ENCODE data around the gene CORO2B. TPM values are rescaled to one million over a fixed set of nuclear protein-coding genes. Genes with fewer than 3 reads are reported as not detected.

CORO2B gene
- total RNA-seq, 3 donors from 2014 or later, result 1.3 to 4.7 (median 1.9) TPM

GRCh38 chr15:68637767-68638404, 59.1 kb downstream of the CORO2B start:
- H3K4me1 ChIP-seq (ENCODE audit: low read depth), result no peaks in the 10 kb centered on the region
- no peak overlapping the region for H3K4me3 ChIP-seq
- intact Hi-C loops (cut with DNase I, micrococcal nuclease), result no loop called here
- no peaks in the 10 kb centered on the region for H3K9me3 ChIP-seq
- peak in 2 of 3 donors; percentile 49 to 53 for DNase-seq
- TF ChIP-seq CTCF (IDR thresholded peaks at IDR 0.05), result no peak
- no peaks in the 10 kb centered on the region for H3K36me3 ChIP-seq (ENCODE audit: low read depth)
- ATAC-seq, result peak; percentile 59

GRCh38 chr15:68638953-68639515, 60.2 kb downstream of the CORO2B start:
- intact Hi-C loops (cut with DNase I, micrococcal nuclease), result no loop called here
- Histone ChIP-seq H3K9me3 (no peaks in the 10 kb centered on the region), H3K36me3 (ENCODE audit: low read depth) (no peaks in the 10 kb centered on the region), H3K4me3 (no peak overlapping the region), H3K4me1 (ENCODE audit: low read depth) (no peaks in the 10 kb centered on the region)
- TF ChIP-seq CTCF (IDR thresholded peaks at IDR 0.05), result no peak
- DNase-seq, result no peak
- peak; percentile 11 for ATAC-seq

DNA sequence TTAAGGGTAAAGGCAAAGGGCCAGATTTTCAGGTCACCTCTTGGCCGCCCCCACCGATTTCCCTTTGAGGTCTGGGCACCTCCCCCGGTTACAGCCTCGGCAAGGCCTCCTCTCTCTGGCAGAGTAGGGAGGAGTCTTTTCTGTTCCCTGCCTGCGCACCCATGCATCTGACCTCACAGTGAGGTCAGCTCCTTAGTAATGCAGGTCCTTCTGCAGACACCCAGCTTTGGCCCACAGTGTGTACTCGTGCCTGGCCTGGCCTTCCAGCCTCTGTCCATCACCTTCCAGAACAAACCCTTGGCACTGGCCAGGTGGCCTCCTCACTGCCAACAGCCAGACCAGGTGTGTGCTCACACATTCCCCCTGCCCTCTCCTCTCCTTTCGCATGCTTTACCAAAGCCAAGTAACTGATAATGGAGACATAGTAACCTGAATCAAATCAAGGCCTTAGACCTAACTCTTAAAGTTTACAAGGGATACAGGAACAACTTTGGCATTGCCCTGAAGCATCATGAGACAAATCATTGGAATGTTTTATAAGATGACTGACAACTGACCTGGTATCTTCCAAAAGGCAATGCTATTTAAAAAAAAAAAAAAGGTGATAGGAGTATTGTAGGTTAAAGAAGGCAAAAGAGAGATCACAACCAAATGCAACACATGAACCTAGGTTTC, 61.3 kb downstream of the CORO2B start:
- no peak for DNase-seq
- Histone ChIP-seq H3K4me1 (ENCODE audit: low read depth) (no peaks in the 10 kb centered on the region), H3K9me3 (no peaks in the 10 kb centered on the region), H3K4me3 (no peak overlapping the region), H3K36me3 (ENCODE audit: low read depth) (no peaks in the 10 kb centered on the region)
- ATAC-seq, result no peak
- intact Hi-C loops (cut with DNase I, micrococcal nuclease), result no loop called here
- TF ChIP-seq CTCF (IDR thresholded peaks at IDR 0.05), result no peak

GRCh38 chr15:68640791-68641331, 62.1 kb downstream of the CORO2B start:
- no peaks in the 10 kb centered on the region for H3K9me3 ChIP-seq
- H3K4me3 ChIP-seq, result no peak overlapping the region
- no peaks in the 10 kb centered on the region for H3K36me3 ChIP-seq (ENCODE audit: low read depth)
- TF ChIP-seq CTCF (IDR thresholded peaks at IDR 0.05), result no peak
- H3K4me1 ChIP-seq (ENCODE audit: low read depth), result no peaks in the 10 kb centered on the region
- DNase-seq, result no peak
- intact Hi-C loops (cut with DNase I, micrococcal nuclease), result no loop called here
- no peak for ATAC-seq

GRCh38 chr15:68641376-68641775, 62.6 kb downstream of the CORO2B start:
- no peak overlapping the region for H3K4me3 ChIP-seq
- ATAC-seq, result no peak
- no peak for DNase-seq
- no peaks in the 10 kb centered on the region for H3K9me3 ChIP-seq
- H3K4me1 ChIP-seq (ENCODE audit: low read depth), result no peaks in the 10 kb centered on the region
- no peak for TF ChIP-seq CTCF (IDR thresholded peaks at IDR 0.05)
- no peaks in the 10 kb centered on the region for H3K36me3 ChIP-seq (ENCODE audit: low read depth)
- intact Hi-C loops (cut with DNase I, micrococcal nuclease), result no loop called here

All from mucosa of descending colon (tissue), 3 donors.